Kidney capillary endothelial cell (primary cell): ENCODE data around the gene RAB7B.

ENCODE experiments used
- DNase-seq: peaks from one replicate; pipeline ENCODE4 v3.0.0-alpha.2; 2018; ENCODE audit warnings: low spot score

RAB7B gene

DNA sequence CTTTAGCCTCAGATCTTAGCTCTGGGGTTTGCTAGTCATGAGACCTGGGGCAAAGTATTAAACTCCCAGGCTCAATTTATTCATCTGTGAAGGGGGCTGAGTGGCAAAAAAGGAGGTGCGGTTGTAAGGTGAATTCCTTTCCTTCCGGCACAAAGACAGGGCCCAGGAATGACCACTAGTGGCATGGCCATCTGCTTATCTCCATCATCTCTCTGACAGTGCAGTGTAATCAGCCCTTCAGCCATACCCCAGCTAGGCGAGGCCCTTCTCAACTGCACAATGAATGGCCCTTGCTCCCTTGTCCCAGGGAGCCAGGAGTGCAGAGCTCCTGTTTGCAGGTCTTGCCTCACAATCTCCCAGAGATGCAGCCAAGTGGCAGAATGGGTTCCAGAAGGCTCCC is 54.3 kb downstream of the RAB7B start:
- no peak for DNase-seq

DNA sequence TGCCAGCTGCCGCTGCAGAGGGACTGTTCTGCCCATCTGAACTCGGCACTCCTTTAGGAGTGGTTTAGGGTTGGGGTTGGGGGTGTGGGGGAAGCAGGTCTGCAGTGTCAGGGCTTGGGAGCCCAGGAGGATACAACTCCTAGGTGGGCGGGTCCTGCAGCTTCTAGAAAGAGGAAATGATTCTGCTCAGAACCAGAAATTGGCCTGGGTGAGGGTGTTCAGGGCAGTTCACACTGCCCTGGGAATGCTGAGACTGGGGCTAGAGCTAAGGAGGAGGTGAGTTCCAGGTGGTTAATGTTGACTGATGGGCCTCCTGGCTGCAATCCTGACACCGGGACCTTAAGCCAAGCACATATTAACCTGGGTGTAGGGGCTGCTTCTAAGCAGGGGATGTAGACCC is 55.2 kb downstream of the RAB7B start:
- DNase-seq = no peak

GRCh38 chr1:205947024-205947423 is 56.2 kb downstream of the RAB7B start:
- no peak for DNase-seq

GRCh38 chr1:205945069-205945468 is 58.1 kb downstream of the RAB7B start:
- no peak for DNase-seq

DNA sequence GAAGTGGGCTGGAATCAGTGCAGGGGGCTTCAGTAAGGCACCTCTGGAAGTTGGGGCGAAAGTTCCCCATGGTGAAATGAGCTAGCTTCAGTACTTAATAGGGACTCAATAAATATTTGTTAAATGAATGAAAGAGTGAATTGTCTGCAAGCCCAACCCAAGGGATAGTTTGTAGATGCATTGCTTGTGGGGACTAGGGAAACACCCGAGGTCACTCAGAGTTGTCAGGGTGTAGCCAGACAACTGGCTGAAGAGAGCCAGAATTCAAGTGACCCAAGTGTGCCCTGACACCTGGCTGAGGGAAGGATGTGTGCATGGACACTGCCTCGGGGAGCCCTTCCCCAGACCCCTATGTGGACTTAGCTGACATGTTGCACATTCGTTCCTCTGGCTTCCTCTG is 58.7 kb downstream of the RAB7B start:
- DNase-seq = no peak

DNA sequence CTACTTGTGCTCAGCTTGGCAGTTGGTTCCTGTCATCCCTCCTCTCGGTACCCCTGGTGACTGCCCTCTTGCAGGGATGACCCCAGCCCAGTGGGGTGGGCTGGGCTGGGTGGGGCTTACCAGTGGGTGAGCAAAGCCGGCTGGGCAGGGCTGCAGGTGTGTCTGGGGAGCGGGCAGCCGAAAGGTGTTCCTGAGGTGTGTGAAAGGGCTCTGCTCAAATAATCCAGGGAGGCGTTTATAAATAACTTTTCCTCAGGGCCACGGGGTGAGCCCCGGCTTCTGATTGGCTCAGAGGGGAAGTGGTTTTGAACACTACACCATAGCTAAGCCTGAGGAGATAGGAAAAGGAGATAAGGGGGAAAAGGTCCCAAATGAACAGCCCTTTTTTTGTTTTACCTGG is 60.0 kb downstream of the RAB7B start, which contains the start of gene SLC26A9:
TSS of gene SLC26A9 (minus strand) at position 212 of the 400 bp plus-strand sequence. CDS start 7,636 bp downstream, outside the sequence.
- DNase-seq = no peak

- no peak for DNase-seq
These were observed 60.5 kb downstream of the RAB7B start for GRCh38 chr1:205942631-205943159.

DNA sequence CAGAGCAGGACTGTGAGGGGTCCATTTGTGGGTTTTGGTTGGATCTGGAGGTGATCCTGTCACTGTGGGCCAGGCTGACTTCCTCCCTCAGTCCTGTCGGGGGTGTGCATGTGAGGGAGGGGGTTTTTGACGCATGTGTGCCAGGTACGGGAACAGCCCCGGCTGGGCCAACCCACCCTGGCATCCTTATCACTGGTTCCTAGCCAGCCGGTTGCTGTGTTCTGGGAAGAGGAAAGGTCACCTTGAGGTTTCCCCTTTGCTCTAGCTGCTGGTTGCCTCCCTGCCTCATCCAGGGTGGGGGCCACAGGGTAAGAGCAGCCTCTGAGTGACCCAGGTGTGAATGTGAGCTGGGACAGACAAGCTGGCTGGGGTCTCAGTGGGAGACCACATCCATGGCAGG is 62.5 kb downstream of the RAB7B start:
- DNase-seq = no peak

DNA sequence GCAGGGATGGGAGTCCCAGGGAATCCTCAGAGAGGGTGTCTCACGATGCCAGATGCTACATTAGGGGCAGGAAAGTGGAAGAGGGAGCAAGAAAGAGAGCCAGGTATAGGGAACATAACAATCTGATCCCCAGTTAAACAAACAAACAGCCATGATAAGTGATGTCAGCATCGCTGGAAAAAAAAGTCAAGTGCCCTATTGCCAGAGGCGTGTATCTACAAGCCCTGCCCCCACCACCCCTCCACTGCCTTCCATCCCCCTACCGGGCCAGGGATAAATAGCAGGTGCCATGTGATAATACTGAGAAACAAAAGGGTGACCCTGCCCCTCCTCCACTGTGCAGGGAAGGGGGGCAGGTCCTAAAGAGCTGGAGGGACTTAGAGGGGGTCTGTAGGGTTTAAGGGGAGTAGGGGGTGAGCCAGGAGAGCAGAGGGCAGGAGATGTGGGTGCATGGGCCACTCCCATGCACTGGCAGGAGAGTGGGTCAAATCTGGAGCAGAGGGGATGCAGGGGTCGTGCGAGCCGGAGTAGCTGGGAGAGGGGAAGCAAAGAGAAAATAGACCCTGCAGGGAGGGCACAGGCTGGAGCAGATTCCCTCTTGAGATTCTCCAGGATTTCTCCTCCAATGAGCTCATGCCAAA is 63.4 kb downstream of the RAB7B start:
- no peak for DNase-seq

GRCh38 chr1:205938682-205939081 is 64.5 kb downstream of the RAB7B start:
- DNase-seq = no peak

GRCh38 chr1:205936846-205937586 is 66.2 kb downstream of the RAB7B start:
- peak; percentile 33 for DNase-seq

DNA sequence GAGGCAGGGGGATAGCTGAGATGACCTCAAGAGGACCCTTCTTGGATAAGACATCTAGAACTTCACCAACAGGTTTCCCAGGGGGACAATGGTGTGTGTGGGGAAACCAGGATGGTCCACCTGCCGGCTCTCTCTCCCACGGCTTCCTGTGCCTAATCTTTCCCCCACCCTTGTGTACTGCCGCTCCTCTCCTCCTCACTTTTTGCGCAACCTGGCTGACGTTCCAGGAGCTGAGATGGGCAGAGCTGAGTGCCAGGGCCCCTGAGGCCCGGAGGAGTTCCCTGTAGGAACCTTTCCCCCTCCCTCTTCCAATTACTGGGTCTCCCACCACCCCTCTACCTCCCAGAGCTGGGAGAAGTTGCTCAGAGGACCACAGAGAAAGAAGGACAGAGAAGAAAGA is 66.9 kb downstream of the RAB7B start:
- DNase-seq = no peak

- DNase-seq = no peak
These were observed 67.3 kb downstream of the RAB7B start for GRCh38 chr1:205935869-205936268.

- DNase-seq = no peak
These were observed 68.4 kb downstream of the RAB7B start for GRCh38 chr1:205934788-205935187.

- DNase-seq = peak; percentile 90
These were observed 69.2 kb downstream of the RAB7B start for GRCh38 chr1:205933671-205934618.

DNA sequence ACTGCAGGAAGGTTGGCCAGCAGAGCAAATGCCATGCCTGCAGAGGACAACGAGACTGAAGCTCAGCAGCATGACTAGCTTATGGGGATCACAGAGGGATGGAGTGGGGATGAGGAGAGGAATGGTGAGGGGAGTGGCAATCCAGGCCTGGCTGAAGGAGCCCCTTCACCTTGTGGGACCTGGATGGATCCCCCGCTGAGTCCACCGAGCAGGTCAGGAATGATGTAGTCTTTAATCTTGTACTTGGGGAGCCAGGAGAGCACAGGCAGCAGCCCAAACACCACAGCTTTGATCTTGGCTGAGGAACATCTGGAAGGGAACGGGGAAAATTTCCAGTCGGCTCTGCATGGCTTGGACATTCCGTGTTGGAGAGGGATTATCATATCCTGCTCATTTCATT is 70.4 kb downstream of the RAB7B start:
- DNase-seq = no peak

- DNase-seq = no peak
These were observed 72.4 kb downstream of the RAB7B start for GRCh38 chr1:205930799-205931281.

DNA sequence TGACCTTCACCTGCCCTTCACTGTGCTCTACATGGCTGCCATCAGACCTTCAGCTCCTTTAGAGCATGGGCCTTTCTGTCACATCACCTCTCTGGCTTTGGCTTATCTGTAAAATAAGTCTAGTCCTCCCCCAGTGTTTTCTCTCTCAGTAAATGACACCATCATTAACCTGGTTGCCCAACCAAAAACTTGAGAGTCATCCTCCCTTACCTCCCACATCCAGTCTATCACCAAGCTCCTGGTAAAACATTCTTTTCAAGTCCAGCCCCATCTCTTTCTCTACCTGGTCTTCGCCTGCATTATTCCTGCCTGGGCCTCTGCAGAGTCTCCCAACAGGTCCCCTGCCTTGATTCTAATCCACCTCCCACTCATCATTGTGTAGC is 73.0 kb downstream of the RAB7B start:
- DNase-seq = no peak

- DNase-seq = no peak
These were observed 73.5 kb downstream of the RAB7B start for GRCh38 chr1:205929496-205930194.

GRCh38 chr1:205928317-205928716 is 74.9 kb downstream of the RAB7B start:
- no peak for DNase-seq

DNA sequence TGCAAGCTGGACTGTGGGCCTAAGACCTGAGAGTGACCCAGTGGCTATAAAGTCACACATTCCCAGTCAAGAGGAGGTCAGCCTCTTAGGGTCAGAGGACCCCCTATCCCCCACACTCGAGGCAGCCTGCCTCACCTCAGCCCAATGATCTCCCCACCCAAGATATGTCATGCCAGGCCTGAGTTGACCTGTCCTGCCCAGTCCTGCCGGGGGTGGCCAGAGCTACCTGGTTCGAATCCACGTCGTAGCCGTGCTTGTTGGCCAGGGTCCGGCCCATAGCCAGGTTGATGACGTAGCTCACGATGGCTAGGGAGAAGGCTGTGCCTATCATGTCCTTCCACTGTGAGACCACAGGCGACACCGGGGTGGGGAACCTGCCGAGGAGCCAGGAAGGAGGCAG is 75.5 kb downstream of the RAB7B start:
- no peak for DNase-seq

DNA sequence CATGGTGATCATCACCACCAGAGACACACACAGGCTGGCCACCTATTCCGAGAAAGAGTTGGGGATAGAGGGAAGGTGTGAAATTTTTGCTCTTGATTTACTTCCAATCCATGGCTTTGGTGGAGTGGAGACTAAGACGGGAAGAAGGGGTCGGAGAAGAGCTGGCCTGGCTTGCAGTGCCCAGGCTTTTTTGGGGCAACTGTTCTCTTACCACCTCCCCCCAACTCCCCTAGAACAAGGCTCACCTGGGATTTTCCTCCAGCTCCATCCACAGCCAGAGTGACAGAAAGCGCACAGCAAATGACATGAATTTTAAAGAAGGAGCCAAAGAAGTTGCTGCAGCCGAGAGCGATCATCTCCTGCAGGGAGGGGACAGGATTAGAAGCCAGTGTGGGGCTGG is 75.9 kb downstream of the RAB7B start:
- DNase-seq = no peak
